BE2C (cell line): ENCODE measurements around the gene ATP11A.

Source experiments
- DNase-seq: peaks from one replicate; pipeline ENCODE4 v3.0.0-alpha.2; 2020
- H3K27me3 ChIP-seq: fragments of 250-450 bp; sonication (Bioruptor Pico); 2 replicates; pipeline ENCODE4 v1.5.1; 2020; ENCODE audit warnings: mild to moderate bottlenecking
- H3K36me3 ChIP-seq: fragments of 250-450 bp; sonication (Bioruptor Pico); 2 replicates; pipeline ENCODE4 v1.5.1; 2020; ENCODE audit warnings: mild to moderate bottlenecking
- H3K4me1 ChIP-seq: fragments of 250-450 bp; sonication (Bioruptor Pico); 2 replicates; pipeline ENCODE4 v1.5.1; 2020
- H3K4me3 ChIP-seq: 2 replicates; pipeline ENCODE4 v1.5.1; 2011; ENCODE audit warnings: low read depth, low read length
- H3K9me3 ChIP-seq: fragments of 250-450 bp; sonication (Bioruptor Pico); 2 replicates; pipeline ENCODE4 v1.5.1; 2020
- TF ChIP-seq, protein P1 (sequence below): IDR thresholded peaks from 2 replicates; pipeline ENCODE4 v1.5.1; 2012; ENCODE audit warnings: mild to moderate bottlenecking, low read depth, low read length

The ATP11A gene

DNA sequence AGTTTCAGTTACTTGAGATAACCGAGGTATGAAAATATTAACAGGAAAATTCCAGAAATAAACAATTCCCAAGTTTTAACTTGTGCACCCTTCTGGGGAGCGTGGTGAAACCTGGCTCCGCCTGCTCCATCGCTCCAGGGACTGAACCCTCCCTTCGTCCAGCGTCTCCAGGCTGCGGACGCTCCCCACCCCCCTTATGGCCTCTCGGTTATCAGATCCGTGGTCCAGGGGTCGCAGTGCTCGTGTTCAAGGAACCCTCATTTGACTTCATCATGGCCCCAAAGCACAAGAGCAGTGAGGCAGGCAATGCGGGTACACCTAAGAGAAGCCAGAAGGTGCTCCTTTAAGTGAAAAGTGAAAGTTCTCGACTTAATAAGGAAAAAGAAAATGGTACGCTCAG is 71.1 kb downstream of the ATP11A start:
- Histone ChIP-seq H3K4me3 (no peak overlapping the region), H3K36me3 (no peaks in the 10 kb centered on the region), H3K27me3 (no peaks in the 10 kb centered on the region), H3K4me1 (no peaks in the 10 kb centered on the region; the same call in 1 of the 2 replicates), H3K9me3 (no peaks in the 10 kb centered on the region)
- DNase-seq: no peak
- TF ChIP-seq, protein P1, sequence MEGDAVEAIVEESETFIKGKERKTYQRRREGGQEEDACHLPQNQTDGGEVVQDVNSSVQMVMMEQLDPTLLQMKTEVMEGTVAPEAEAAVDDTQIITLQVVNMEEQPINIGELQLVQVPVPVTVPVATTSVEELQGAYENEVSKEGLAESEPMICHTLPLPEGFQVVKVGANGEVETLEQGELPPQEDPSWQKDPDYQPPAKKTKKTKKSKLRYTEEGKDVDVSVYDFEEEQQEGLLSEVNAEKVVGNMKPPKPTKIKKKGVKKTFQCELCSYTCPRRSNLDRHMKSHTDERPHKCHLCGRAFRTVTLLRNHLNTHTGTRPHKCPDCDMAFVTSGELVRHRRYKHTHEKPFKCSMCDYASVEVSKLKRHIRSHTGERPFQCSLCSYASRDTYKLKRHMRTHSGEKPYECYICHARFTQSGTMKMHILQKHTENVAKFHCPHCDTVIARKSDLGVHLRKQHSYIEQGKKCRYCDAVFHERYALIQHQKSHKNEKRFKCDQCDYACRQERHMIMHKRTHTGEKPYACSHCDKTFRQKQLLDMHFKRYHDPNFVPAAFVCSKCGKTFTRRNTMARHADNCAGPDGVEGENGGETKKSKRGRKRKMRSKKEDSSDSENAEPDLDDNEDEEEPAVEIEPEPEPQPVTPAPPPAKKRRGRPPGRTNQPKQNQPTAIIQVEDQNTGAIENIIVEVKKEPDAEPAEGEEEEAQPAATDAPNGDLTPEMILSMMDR: no peak

DNA sequence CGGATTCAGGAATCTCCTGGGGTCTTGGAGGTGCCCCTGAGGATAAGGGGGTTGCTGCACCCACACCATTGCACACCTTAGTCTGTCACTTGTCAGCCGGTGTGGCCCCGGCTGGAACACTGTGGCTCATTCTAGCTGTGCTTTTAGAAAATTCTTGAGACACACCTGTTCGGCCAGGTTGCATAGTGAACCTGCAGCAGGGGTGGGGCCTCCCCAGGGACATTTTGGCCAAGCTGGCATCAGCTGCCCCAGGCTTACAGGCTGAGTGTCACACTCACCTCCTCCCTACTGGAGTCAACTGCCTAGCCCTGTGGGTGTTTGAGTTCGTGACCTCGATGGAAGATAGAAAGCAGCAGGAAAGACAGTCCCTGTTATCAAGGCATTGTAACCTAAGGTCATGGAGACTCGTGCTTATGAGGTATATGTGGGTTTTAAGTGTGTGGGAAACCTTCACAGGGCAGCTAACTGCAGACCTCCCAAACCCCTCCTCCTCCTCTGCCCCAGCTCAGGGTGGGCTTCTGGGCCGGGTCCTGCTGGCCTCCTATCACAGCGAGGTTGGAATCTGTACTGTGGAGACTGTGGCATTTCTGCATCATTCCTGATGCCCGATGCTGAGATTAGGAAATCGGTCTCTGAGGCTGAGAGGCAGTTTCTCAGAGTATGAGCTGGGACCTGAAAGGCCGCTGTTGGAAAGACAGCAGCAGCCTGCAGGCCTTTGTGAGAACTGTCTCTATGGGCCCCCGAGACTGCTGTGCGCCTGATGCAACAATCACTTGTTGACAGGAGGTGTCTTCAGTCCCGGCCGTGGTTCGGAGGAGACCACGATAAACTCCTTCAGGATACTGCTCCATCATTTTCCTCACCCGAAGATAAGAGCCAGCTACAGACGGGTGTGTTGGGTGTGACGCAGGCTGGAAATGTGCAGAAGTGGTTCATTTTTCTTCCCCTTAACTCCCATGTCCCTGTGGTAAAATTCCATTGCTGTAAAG is 72.2 kb downstream of the ATP11A start:
- Histone ChIP-seq H3K4me3 (no peak overlapping the region), H3K36me3 (no peaks in the 10 kb centered on the region), H3K4me1 (no peaks in the 10 kb centered on the region; the same call in 1 of the 2 replicates), H3K27me3 (no peaks in the 10 kb centered on the region), H3K9me3 (no peaks in the 10 kb centered on the region)
- no peak for DNase-seq
- TF ChIP-seq, protein P1: no peak

DNA sequence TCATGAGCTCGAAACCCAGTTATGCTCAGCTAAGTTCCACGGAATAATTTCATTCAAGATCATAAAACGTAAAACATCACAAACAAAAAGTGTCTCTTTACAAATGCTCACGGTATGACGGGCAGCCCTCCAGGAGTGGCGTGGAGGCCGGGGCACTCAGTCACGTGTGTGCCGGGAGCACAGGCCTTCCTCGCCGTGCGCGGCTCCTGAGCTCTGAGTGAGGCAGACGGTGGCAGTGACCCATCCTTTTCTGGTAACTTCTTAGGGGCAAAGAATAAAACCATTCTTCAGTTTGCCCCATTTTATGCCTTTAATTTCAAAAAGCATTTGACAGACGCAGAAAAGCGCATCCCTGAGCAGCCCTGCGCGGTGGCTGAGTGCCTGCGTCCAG is 72.8 kb downstream of the ATP11A start:
- Histone ChIP-seq H3K4me1 (no peaks in the 10 kb centered on the region; the same call in 1 of the 2 replicates), H3K36me3 (no peaks in the 10 kb centered on the region), H3K27me3 (no peaks in the 10 kb centered on the region), H3K4me3 (no peak overlapping the region), H3K9me3 (no peaks in the 10 kb centered on the region)
- DNase-seq: no peak
- TF ChIP-seq, protein P1: no peak

DNA sequence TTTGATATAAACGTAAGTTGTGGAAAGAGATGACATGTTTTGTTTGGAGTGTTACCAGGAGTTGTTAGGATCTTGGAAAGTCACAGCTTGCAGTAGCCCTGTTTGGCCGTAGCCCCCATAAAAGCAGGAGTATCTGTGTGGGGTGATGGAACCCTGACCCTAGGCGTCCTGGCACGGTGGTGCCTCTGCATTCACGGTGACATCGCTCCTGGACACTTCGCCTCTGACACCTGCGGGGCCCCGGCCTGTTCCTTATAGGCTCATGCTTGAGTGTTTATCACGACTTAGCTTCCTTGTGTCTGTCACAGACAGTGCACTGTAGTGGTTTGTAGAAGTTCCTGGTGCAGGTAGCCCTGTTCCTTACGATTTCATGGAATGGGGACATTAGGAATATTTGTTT is 74.2 kb downstream of the ATP11A start:
- DNase-seq: no peak
- no peaks in the 10 kb centered on the region; the same call in 1 of the 2 replicates for H3K4me1 ChIP-seq
- H3K27me3 ChIP-seq: no peaks in the 10 kb centered on the region
- no peaks in the 10 kb centered on the region for H3K36me3 ChIP-seq
- TF ChIP-seq, protein P1: no peak
- no peak overlapping the region for H3K4me3 ChIP-seq
- no peaks in the 10 kb centered on the region for H3K9me3 ChIP-seq

DNA sequence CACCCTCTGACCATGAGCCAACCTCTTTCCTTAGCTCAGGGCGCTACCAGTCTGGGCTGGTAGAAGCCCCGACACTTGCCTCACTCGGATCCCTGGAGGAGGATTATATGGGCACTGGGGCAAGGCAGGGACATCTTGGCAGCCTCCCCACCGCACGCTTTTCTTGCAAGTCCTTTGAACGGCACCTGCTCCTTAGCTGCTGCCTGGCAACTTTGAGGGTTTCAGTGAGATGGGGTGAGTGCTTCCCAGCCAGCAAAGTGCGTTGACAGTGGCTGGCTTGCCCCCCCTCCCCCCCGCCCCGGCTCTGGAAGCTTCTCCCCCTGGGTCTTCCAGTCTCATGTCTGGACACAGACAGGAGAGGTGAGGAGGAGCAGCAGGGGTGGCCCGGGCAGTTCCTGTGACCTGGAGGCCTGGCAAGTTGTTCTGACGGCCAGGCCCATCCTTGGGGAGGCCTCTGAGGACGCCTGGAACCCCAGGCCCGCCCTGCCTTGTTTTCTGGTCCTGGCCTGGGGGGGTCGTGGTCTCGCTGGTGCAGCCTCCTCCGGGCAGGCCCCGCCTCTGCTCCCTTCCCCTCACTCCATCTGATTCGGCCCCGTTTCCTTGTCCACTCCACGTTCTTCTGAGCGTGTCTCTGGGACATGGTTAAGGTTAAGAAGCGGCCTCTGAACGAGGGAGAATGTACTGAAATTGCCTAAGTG is 75.2 kb downstream of the ATP11A start:
- H3K9me3 ChIP-seq: no peaks in the 10 kb centered on the region
- DNase-seq: no peak
- H3K27me3 ChIP-seq: no peaks in the 10 kb centered on the region
- H3K4me1 ChIP-seq: no peaks in the 10 kb centered on the region
- H3K4me3 ChIP-seq: no peak overlapping the region
- TF ChIP-seq, protein P1: no peak
- no peaks in the 10 kb centered on the region for H3K36me3 ChIP-seq
